GM21360 (cell line): Measurements from ENCODE around the gene YKT6.
"Not testable (repeated sequence)": the region's sequence is repeated elsewhere in the genome, so short reads cannot be mapped to it uniquely, and the experiment has no call there.

Source experiments
- ATAC-seq: cut with Tn5 transposase; IDR thresholded peaks from one replicate; pipeline ENCODE4 v1.9.1; 2021; ENCODE audit warnings: mild to moderate bottlenecking, moderate library complexity; ENCODE audit not compliant: unreplicated experiment

YKT6 gene

DNA sequence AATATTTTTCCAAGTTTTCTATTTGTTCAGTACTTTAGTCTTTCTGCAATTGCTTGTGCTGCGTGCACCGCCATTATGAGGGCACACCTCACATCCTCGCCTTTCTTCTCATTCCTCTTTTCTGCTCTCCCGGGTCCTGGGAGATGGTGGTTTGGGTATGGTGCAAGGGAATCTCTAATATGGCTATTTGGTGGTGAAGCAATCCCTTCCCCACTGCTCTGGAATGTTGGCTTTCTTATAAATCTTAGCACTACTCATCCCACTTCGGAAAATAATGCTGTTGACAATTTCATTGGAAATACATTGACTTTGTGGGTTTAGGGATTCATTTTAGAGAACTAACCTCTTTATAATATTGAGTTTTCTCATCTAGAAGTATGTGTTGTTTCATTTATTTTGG is 9.6 kb upstream of the YKT6 start:
- ATAC-seq, result no peak

DNA sequence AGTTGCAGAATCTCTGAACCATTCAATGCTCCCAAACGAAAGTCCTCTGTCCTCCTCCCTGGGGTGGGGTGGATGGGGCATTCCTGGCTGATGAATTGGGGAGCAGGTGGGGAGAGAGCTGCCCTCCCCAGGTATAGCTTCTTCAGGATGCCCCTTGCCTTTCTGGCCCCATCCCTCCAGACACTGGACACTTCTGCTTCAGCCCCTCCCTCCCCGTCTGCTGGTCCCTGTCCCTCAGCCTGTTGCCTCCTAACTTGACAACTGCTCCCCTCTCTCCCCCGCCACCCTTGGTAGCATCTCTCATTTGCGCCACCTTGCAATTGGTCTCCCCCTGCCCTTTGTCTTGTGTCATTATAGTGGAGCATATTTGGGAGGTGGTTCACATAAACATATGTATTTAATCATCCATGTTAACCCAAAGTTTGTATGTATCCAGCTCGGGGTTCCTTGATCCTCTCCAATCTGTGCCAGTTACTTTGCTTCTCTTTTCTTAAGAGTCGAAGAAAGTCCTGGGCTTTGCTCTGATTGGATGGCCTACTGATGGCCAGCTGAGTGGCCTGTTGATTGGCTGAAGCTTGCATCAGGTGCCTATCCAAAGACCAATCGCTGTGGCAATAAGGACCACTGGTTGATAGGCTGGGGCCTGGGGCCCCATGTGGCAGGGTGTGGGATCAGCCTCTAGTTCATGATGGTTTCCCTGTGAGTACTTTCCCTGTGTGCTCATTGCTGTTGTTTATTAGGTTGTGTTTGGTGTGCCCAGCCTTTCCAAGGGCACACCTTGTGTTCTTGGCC is 7.6 kb upstream of the YKT6 start:
- ATAC-seq, result no peak

GRCh38 chr7:44194069-44194468 is 6.7 kb upstream of the YKT6 start:
- no peak for ATAC-seq

DNA sequence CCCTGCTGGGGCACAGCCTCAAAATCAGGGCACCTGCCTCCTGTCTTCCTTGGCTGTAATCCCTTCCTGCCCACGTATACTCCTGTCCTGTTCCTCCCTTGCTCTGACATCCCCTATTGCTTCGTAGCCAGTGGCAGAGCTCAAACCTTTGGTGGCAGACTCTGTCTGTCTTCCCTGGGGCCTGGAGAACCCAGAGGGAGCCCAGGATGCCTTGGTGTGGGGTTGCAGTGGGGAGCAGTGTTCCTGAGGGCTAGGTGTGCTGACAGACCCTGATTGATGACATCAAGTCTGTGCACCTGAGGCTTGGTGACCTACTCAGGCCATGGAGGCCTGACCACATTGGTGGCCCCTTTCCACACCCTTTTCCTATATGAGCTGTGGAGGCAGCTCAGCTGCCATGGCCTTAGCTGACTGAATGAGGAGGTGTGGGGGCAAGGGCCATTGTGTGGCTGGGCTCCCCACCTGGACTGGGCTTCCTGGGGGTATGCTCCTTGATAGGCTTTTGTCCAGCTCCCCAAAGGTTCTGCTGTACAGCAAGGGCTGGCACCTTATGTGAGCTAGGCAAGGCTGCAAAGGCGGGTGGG is 6.1 kb upstream of the YKT6 start:
- no peak for ATAC-seq

DNA sequence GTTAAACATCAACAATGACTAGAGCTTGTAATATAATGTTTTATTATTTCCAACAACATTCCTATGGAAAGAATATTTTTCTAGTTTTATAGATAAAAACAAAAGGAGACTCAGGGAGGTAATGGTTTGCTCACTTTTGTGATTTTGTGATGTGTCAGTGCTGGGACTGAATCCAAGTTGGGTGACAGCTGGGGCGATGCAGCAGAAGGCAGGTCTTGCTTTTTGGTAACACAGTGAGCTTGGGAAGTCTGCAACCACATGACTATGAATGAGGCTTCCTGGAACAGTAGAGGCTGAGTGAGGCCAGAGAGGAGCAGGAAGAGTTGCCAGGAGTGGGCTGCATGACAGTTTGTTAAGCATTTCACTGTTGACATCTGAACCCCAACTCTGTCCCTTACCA is 4.9 kb upstream of the YKT6 start:
- no peak for ATAC-seq

DNA sequence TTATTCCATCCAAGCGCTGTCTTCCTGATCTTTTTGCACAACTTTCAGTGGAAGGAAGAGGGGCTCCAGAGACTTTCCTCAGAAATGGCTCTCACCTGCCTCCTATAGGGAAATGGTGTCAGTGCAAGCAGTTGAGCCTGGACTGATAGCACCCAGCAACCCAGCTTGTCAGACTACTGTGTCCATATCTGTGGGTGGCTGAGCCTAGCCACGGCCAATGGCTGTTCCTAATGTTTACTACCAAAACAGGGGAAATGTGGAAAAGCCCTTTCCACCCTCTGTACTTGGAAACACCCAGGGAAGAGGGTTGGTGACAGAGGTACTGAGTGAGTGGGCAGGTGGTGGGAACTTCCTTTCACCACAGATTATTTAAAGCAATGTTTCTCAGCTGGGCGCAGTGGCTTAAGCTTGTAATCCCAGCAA is 4.3 kb upstream of the YKT6 start:
- no peak for ATAC-seq

DNA sequence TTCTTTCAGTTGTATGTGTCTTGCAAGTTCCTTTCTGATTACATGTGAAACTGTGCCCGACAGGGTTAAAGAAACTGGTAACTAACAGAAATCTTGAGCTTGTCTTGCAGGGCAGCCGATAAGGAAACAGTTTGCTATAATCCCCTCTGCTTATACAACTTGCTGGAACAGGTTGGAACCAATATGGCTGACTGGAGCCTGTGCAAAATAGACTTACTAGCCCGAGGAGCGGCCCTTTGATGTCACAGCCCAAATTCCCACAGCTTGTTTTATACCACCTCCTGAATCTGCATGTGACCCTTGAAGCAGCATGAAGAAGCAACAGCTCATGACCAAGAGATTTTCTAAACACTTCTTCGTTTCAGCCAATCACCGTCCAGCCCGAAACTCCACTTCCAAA is 3.3 kb upstream of the YKT6 start:
- ATAC-seq, result no peak

DNA sequence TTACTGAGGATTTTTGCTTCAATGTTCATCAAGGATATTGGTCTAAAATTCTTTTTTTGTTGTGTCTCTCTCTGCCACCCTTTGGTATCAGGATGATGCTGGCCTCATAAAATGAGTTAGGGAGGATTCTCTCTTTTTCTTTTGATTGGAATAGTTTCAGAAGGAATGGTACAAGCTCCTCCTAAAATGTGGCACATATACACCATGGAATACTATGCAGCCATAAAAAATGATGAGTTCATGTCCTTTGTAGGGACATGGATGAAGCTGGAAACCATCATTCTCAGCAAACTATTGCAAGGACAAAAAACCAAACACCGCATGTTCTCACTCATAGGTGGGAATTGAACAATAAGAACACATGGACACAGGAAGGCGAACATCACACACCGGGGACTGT is 615 bp upstream of the YKT6 start:
- ATAC-seq, result not testable (repeated sequence)

DNA sequence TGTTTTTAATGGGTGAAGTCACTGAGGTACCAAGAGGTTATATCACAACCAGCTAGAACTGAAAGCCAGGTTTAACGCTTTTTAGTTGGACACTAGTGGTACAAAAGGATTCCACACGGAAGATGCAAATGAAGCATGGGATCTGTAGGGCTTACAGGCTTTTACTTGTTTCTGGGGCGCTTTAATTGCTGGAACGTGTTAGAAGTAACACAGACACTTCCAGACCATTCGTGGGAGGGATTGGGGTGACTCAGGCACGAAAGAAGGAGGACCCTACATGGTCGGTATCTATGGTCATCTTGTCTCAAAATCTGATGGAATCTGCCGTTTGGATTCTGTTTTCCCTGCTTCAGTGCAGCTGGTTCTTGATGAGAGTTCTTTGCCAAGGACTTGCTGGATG is 1.0 kb downstream of the YKT6 start:
- ATAC-seq, result no peak

- no peak for ATAC-seq
These were observed 5.2 kb downstream of the YKT6 start for GRCh38 chr7:44206008-44206407.

- ATAC-seq, result no peak
These were observed 7.3 kb downstream of the YKT6 start for GRCh38 chr7:44208085-44208484.

DNA sequence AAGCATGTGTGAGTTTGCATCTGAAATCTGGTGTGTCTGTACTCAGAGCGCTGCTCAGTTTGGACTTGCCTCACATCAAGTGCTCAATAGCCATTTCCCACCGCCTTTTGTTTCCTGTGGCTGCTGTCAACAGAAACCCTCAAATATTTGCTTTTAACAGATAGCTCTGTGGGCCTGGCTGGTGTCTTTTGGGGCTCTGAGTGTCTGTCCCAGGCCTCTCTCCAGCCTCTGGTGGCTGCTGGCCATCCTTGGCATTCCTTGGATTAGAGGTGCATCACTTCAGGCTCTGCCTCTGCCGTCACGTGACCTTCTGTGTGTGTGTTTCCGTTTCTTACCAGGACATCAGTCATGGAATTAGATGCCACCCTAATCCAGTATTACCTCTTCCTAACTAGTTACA is 9.3 kb downstream of the YKT6 start:
- ATAC-seq, result no peak

- ATAC-seq, result no peak
These were observed 10.4 kb downstream of the YKT6 start for GRCh38 chr7:44211126-44211675.

DNA sequence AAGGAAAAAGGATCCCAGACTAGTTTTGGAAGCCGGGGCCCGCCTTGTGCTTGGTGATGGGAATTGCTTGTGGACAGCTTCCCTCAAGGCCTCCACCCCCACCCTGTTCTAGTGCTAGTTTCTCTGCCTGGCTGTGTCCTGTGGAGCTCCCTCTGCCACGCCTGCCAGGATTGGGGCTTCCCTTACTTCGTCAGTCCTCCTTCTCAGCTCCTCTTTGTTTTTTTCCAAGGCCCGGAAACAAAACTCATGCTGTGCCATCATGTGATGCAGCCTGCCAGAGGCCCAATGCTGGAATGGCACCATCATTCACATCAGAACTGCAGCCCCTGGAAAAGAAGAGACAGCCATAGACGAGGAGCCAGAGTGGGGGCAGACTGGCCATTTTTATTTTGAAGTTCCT is 11.2 kb downstream of the YKT6 start:
- no peak for ATAC-seq

DNA sequence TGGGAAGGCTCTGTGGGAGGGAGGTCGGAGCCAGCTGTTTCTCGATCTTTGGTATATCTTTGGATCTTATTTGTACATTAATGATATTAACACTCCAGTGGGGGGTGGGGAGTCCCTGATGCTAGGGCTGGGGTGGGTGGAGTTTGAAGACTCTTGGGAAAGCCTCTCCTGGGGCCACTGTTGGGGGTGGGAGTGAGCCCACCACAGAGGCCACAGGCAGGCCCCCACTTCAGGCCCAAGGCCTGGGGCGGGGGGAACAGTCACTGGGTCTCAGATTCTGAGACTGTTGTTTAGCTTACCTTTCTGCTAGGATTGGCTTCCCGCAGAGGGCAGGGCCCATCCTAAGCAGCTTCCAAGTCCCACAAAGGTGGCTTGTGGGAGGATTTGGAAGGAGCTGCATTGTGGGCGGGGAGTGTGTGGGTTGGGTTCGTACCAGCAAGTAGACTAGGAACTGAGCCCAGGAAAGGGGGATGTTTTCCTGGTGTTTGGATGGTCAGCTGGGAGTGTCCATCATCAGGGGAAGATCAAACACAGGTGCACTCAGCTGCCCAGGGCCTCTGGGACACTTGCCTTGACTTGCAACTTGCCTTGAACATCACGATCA is 11.9 kb downstream of the YKT6 start:
- ATAC-seq, result no peak

DNA sequence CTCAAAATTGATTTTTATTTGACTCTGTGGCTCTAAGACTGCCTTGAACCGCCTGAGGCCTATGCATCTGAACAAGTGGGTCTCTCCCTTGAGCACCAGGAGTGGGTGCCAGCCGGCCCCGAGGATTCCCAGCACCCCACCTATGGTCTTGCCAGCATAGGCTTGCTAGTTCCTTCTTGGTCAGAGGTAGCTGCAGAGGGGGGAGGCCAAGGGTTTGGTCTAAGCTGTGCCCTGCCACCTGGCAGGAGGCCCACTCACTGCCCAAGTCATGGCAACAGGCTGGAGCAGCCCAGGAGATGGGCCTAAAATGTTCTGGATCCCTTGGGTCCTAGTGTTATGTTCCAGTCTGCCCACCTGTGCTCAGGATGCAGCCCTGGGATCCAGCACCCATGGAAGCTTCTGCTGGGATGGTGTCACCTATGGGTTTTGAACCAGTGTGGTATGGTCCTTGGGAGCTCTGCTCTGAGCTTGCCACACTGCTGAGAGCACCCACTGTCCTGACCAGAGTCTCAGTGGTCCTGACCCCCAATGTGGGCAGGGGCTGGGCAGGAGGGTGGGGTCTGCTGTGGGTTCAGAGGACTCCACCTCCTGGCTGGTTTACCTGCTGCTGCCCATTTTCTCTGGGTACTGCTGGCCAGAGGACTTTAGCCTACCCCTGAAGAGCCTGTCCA is 12.6 kb downstream of the YKT6 start:
- no peak for ATAC-seq

DNA sequence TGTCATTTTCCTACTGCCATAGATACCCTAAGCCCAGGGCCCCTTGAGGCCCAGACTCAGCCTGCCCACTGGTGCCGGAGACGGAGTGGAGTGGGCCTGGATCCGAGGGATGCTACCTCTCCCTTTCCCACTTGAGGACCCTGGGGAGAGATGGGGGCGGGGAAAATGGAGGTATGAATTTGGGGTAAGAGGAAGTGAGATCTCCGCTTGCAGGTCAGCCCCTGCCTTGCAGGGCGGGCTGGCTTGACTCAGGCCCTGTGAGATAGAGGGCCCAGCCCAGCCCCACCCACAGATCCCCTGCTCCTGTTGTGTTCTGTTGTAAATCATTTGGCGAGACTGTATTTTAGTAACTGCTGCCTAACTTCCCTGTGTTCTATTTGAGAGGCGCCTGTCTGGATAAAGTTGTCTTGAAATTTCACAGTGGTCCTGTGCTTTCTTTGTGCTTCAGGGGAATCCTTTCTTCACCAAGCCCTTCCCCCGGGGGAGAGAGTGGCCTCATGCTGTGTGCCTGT is 13.2 kb downstream of the YKT6 start:
- ATAC-seq, result no peak

DNA sequence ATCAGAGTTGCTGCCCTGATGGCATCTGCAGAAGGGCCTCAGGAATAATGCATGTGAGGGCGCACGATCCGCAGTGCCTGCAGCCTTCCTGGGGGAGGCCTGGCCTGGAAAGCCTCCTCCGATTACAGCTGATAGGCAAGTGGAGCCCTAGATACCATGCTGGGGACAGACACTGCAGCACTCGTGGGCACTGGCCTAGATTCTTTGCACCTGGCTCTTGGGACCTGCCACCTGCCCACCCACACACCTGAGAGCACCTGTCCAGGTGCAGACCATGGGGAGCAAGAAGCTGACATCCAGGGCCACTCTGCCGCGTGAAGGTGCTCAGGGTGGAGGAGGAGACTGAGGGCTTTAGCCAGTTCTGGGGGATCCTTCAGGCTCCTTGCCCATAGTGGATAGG is 14.8 kb downstream of the YKT6 start:
- ATAC-seq, result no peak

- ATAC-seq, result no peak
These were observed 15.2 kb downstream of the YKT6 start for GRCh38 chr7:44216019-44216418.

- no peak for ATAC-seq
These were observed 15.9 kb downstream of the YKT6 start for GRCh38 chr7:44216521-44217222.

DNA sequence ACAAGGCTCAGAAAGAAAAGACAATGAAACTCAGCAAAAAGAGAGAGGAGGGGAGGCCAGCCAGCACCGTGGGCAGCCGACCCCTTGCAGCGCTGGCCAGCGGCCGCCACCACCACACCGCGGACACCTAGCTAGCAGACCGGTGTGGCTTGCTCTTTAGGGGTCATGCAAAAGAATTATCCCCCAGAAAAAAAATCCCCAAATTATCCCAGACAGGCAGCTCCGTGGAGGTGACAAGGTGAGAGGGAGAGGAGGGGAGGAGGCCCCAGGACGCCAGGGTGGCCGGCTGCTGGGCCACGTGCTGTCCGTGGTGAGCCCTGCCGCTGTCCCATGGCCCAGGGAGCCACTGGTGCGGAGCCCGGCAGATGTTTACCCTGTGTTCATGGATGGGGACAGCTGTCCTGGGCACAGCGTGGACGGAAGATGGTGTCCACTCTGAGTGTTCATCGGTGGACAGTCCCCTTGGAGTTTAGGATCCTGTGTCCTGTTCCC is 16.5 kb downstream of the YKT6 start:
- ATAC-seq, result no peak
